ENCODE data around the gene C3orf70. TPM values are rescaled to one million over a fixed set of nuclear protein-coding genes. Genes with fewer than 3 reads are reported as not detected.
A peak's percentile ranks its signal among the peaks of the same experiment; 100 is the strongest.

The C3orf70 gene
- total and polyA plus RNA-seq, 5 experiments from 2014 or later: 0.07 TPM; not detected in 4

DNA sequence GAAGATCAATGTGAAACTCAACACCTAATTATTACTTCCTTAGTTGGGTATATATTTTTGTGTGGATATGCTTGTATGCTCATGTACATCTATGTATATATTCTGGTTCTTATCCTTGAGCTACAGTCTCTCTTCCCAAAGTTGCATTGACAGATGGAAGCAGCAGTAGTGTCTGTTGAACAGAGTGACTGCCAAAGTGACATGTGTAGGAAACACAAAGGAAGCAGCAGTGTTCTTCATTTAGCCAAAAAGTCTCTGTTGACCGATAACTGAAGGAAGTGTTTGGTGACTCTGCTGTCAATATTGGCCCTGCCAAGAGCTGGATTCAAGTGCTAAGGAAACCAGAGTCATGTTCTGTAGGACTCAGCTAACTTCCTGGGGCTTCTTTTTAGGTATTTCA lies 123.8 kb downstream of the C3orf70 start:
- Mint-ChIP-seq H3K27me3 (no peaks in the 10 kb centered on the region), H3K36me3 (peaks cover 40 to 87% (median 81%) of the 10 kb centered on the region in 3 donors), H3K4me1 (peaks cover 0 to 1% (median 0%) of the 10 kb centered on the region in 4 donors), H3K9me3 (peaks cover 0 to 17% (median 6%) of the 10 kb centered on the region in 9 donors), H3K27ac (peak overlapping the region in 1 of 10 donors; percentile 4), H3K4me3 (no peak overlapping the region)
- POLR2A ChIA-PET: interaction anchor here (1.0 kb wide), 1 partner anchor 13 kb away, joined by 5 read pairs; no protein-coding TSS in a partner anchor
- no peak for ATAC-seq
- DNase-seq: no peak

DNA sequence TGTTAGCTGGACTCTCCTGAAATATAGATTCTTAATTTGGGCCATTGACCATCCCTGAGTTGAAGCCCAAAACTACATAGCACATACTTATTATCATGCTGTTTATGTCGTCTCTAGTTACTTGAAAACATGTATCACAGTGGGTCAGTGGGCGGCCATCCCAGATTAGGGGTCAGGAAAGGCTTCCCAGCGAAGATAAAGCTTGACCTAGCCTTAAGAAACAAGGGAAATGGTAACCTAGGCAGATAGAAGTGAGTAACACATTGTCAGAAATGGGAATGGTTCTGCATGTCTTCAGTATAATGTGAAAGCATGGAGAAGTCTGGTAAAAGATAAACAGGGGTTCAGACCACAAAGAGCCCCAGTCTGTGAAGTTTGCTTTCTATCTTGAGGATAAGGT lies 124.7 kb downstream of the C3orf70 start:
- H3K27ac Mint-ChIP-seq: no peak overlapping the region
- H3K27me3 Mint-ChIP-seq: no peaks in the 10 kb centered on the region
- H3K9me3 Mint-ChIP-seq: peaks cover 0 to 8% (median 2%) of the 10 kb centered on the region in 9 donors
- POLR2A ChIA-PET: no interaction called here
- H3K4me3 Mint-ChIP-seq: no peak overlapping the region
- H3K4me1 Mint-ChIP-seq: peaks cover 0 to 1% (median 0%) of the 10 kb centered on the region in 4 donors
- ATAC-seq (no peak), DNase-seq (no peak)
- peaks cover 36 to 84% (median 76%) of the 10 kb centered on the region in 3 donors for H3K36me3 Mint-ChIP-seq

Other genes starting within 250 kb of the C3orf70 start
- gene EHHADH, start 101.0 kb upstream of the C3orf70 start, total RNA-seq: 1 to 10 TPM; 5.4 TPM
- gene EHHADH, start 101.0 kb upstream of the C3orf70 start, polyA plus RNA-seq: 1 to 10 TPM; 1.0 to 2.5 (median 1.8) TPM
- gene MAP3K13, start 210.1 kb upstream of the C3orf70 start, total RNA-seq: 10 to 100 TPM; 11.7 to 12.0 TPM
- gene MAP3K13, start 210.1 kb upstream of the C3orf70 start, polyA plus RNA-seq: 10 to 100 TPM; 44.2 to 55.7 (median 48.6) TPM

All from naive thymus-derived CD8-positive, alpha-beta T cell (primary cell).